Suprapubic skin (tissue), 4 donors: ENCODE results near the gene RUNX1. TPM values are rescaled to one million over a fixed set of nuclear protein-coding genes. Genes with fewer than 3 reads are reported as not detected.

Source experiments
- DNase-seq, 2 donors: peaks; one replicate each; pipeline ENCODE4 v3.0.0-alpha.2; 2019; ENCODE audit warnings: low spot score in 2 of 2
- H3K27ac ChIP-seq: fragments of 200-600 bp; sonication (generic); one replicate; pipeline ENCODE4 v1.5.1; 2019
- H3K27me3 ChIP-seq: fragments of 200-600 bp; sonication (generic); one replicate; pipeline ENCODE4 v1.5.1; 2019
- H3K36me3 ChIP-seq: fragments of 200-600 bp; sonication (generic); one replicate; pipeline ENCODE4 v1.5.1; 2019
- H3K4me1 ChIP-seq: fragments of 200-600 bp; sonication (generic); one replicate; pipeline ENCODE4 v1.5.1; 2019
- H3K4me3 ChIP-seq: fragments of 200-600 bp; sonication (generic); one replicate; pipeline ENCODE4 v1.5.1; 2019; ENCODE audit warnings: mild to moderate bottlenecking
- H3K9me3 ChIP-seq: fragments of 200-600 bp; sonication (generic); one replicate; pipeline ENCODE4 v1.5.1; 2019
- EP300 ChIP-seq: sonication (generic); formaldehyde crosslinking; IDR thresholded peaks from one replicate; pipeline ENCODE4 v1.6.1; 2017; ENCODE audit warnings: antibody characterized with exemption
- POLR2A ChIP-seq, 2 donors: fragments of 450-650 bp; IDR thresholded peaks; one replicate each; pipeline ENCODE4 v1.6.1; 2017; ENCODE audit warnings: antibody characterized with exemption in 2 of 2, mild to moderate bottlenecking in 2 of 2, moderate library complexity in 2 of 2
- POLR2AphosphoS5 ChIP-seq, 3 donors: sonication (generic); formaldehyde crosslinking; IDR thresholded peaks; one replicate each; pipeline ENCODE4 v1.6.1; 2017; ENCODE audit warnings: antibody characterized with exemption in 3 of 3
- WGBS: methylation state at CpG from one replicate; pipeline ENCODE4 v1.1.5; 2018; 5-methylcytosine and 5-hydroxymethylcytosine counted together
- total RNA-seq, 4 donors: library from RNA; depleted of rRNA; stranded (reverse); fragments of >200 nt; gene quantifications; one replicate each; pipeline ENCODE4 v1.1.0, GENCODE V29; 2016
- TF ChIP-seq, protein P1 (sequence below), 2 donors: fragments of 200-600 bp in 1 of 2; fragments of 450-650 bp in 1 of 2; sonication (generic) in 1 of 2; IDR thresholded peaks; one replicate each; pipeline ENCODE4 v1.5.1; 2016 to 2019; ENCODE audit warnings: antibody characterized with exemption in 2 of 2, mild to moderate bottlenecking in 1 of 2, moderate library complexity in 1 of 2

The RUNX1 gene
- total RNA-seq, 4 donors from 2014 or later: 15.4 to 26.7 (median 20.5) TPM

DNA sequence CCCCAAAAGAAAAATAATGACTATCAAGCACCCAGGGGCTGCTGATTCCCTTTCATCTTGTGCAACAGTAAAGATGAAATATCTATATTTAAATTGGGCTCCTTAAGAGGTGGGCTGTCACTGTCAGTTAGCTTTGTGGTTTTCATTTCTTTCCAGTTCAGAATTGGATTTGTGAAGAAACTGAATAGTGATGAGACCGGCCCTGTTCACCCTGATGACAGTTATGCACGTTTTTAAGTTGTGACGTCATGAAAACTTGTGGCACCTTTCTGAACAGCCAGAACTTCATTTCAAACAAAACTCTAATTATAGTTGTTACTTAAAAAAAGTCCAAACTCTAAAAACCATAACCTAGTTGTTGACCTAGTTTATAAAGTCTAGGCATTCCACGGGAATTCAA lies 125.9 kb downstream of the RUNX1 start:
- WGBS: 83% methylated on average over 4 of the region's 4 CpGs
- Histone ChIP-seq H3K4me1 (no peaks in the 10 kb centered on the region), H3K36me3 (no peaks in the 10 kb centered on the region), H3K27me3 (no peaks in the 10 kb centered on the region), H3K27ac (no peak overlapping the region), H3K4me3 (no peak overlapping the region), H3K9me3 (no peaks in the 10 kb centered on the region)
- no peak for DNase-seq
- no peak for TF ChIP-seq POLR2A (IDR thresholded peaks at IDR 0.05)
- TF ChIP-seq, protein P1, sequence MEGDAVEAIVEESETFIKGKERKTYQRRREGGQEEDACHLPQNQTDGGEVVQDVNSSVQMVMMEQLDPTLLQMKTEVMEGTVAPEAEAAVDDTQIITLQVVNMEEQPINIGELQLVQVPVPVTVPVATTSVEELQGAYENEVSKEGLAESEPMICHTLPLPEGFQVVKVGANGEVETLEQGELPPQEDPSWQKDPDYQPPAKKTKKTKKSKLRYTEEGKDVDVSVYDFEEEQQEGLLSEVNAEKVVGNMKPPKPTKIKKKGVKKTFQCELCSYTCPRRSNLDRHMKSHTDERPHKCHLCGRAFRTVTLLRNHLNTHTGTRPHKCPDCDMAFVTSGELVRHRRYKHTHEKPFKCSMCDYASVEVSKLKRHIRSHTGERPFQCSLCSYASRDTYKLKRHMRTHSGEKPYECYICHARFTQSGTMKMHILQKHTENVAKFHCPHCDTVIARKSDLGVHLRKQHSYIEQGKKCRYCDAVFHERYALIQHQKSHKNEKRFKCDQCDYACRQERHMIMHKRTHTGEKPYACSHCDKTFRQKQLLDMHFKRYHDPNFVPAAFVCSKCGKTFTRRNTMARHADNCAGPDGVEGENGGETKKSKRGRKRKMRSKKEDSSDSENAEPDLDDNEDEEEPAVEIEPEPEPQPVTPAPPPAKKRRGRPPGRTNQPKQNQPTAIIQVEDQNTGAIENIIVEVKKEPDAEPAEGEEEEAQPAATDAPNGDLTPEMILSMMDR (IDR thresholded peaks at IDR 0.05): no peak
- no peak for TF ChIP-seq EP300
- TF ChIP-seq POLR2AphosphoS5 (IDR thresholded peaks at IDR 0.05): no peak

DNA sequence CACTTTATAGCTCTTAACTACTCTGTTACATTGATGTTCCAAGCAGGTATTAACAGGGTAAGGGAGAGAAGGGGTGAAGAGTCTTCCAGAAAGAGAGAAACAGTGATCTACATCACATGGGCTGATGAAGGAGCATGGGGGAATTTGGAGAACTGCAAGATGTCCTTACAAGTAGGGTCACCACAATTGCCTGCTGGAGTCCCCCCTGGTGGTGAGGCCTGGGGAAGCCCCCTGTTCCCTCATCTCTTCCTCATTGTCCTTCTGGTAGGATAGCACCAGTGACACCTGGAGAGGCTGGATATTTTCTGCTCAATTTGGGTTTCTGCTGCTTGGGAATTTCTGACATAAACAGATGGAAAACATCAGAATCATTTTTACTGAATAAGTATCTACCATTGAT lies 126.6 kb downstream of the RUNX1 start:
- no peak for DNase-seq
- no peak overlapping the region for H3K27ac ChIP-seq
- H3K9me3 ChIP-seq: no peaks in the 10 kb centered on the region
- H3K36me3 ChIP-seq: no peaks in the 10 kb centered on the region
- no peaks in the 10 kb centered on the region for H3K27me3 ChIP-seq
- H3K4me3 ChIP-seq: no peak overlapping the region
- TF ChIP-seq POLR2AphosphoS5 (IDR thresholded peaks at IDR 0.05) (no peak), POLR2A (IDR thresholded peaks at IDR 0.05) (no peak), EP300 (no peak)
- TF ChIP-seq, protein P1 (IDR thresholded peaks at IDR 0.05): no peak
- H3K4me1 ChIP-seq: no peaks in the 10 kb centered on the region

DNA sequence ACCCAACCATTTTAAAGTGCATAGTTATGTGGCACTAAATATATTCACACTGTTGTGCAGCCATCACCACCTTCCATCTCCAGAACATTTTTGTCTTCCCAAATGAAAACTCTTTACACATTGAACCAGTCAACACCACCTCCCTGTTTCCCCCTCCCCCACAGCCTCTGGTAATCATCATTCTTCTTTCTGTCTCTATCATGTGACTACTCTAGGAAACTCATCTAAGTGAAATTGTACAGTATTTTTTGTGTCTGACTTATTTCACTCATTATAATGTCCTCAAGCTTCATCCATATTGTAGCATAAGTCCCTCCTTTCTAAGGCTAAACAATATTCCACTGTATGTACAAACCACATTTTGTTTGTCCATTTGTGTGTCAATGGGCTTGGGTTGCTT lies 128.0 kb downstream of the RUNX1 start:
- DNase-seq: no peak
- Histone ChIP-seq H3K36me3 (no peaks in the 10 kb centered on the region), H3K4me3 (no peak overlapping the region), H3K4me1 (no peaks in the 10 kb centered on the region), H3K27me3 (no peaks in the 10 kb centered on the region), H3K9me3 (no peaks in the 10 kb centered on the region), H3K27ac (no peak overlapping the region)
- no peak for TF ChIP-seq POLR2A (IDR thresholded peaks at IDR 0.05)
- TF ChIP-seq, protein P1 (IDR thresholded peaks at IDR 0.05): no peak
- TF ChIP-seq EP300: no peak
- no peak for TF ChIP-seq POLR2AphosphoS5 (IDR thresholded peaks at IDR 0.05)

DNA sequence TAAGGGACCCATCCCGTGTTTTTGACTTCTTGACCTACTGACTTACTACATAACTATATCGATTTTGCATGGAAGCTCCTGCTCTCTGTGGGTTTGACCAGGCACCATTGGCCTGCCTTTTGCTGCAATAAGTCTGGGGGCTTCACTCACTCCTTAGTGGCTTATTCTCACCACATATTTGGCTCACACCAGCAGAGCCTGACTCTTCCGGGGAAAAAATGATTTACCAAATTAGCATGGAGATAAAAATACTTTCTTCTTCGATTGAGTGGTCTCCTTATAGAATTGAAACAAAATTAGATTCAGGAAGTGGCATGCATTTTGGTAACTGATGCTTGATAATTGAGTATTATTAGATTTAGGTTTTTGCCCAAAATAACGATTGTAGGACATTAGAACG lies 129.7 kb downstream of the RUNX1 start:
- H3K4me3 ChIP-seq: no peak overlapping the region
- no peak overlapping the region for H3K27ac ChIP-seq
- H3K36me3 ChIP-seq: no peaks in the 10 kb centered on the region
- H3K27me3 ChIP-seq: no peaks in the 10 kb centered on the region
- TF ChIP-seq EP300 (no peak), POLR2A (IDR thresholded peaks at IDR 0.05) (no peak), POLR2AphosphoS5 (IDR thresholded peaks at IDR 0.05) (no peak)
- H3K9me3 ChIP-seq: no peaks in the 10 kb centered on the region
- 65% methylated on average over 6 of the region's 6 CpGs for WGBS
- no peak for DNase-seq
- no peaks in the 10 kb centered on the region for H3K4me1 ChIP-seq

DNA sequence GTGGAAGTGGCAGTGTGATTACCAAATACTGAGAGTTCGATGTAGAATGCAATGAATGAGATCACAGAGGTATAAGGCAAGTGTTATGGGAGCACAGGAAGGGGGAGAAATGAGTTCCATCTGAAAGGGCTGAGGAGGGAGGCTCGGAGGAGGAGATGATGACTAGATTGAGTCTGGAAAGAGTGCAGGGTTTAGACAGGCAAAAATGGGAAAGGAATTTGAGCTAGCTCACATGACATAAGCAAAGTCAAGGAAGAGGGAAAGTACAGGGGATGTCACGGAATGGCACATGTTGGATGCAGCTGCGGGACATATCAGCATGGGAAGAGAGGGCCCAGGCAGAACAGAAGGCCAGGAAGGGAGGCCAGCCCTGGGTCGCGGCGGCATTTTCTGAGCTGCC lies 132.7 kb downstream of the RUNX1 start:
- TF ChIP-seq, protein P1 (IDR thresholded peaks at IDR 0.05): no peak
- TF ChIP-seq POLR2A (IDR thresholded peaks at IDR 0.05) (no peak), POLR2AphosphoS5 (IDR thresholded peaks at IDR 0.05) (no peak), EP300 (no peak)
- Histone ChIP-seq H3K4me3 (no peak overlapping the region), H3K27ac (no peak overlapping the region), H3K9me3 (no peaks in the 10 kb centered on the region), H3K4me1 (peaks cover 3% of the 10 kb centered on the region), H3K36me3 (no peaks in the 10 kb centered on the region), H3K27me3 (no peaks in the 10 kb centered on the region)
- 59% methylated on average over 7 of the region's 7 CpGs for WGBS
- no peak for DNase-seq

DNA sequence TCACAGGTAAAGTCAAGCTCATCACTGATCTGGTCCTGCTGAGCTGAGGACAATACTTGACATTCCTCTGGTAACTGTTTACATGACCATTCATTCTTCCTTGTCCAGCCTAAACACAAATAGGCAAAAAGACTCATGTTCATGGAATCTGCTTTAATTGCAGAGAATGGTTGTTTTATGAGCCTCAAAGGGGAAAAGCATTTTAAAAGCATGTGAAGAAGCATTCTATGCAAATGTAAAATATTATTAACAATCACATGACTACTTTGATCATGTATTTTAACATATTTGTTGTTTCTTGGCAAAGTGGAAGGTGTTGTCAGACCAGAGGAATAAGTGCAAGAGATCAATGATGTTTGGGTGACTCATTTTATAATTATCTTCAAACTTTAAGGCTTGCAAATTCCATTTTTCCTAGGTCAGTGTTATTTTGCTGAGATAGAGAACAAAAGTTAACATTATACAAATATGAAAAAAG lies 133.7 kb downstream of the RUNX1 start:
- no peak overlapping the region for H3K27ac ChIP-seq
- no peaks in the 10 kb centered on the region for H3K36me3 ChIP-seq
- peaks cover 3% of the 10 kb centered on the region for H3K4me1 ChIP-seq
- no peaks in the 10 kb centered on the region for H3K9me3 ChIP-seq
- no peak for TF ChIP-seq EP300
- TF ChIP-seq POLR2A (IDR thresholded peaks at IDR 0.05): no peak
- no peak for TF ChIP-seq POLR2AphosphoS5 (IDR thresholded peaks at IDR 0.05)
- TF ChIP-seq, protein P1 (IDR thresholded peaks at IDR 0.05): no peak
- H3K27me3 ChIP-seq: no peaks in the 10 kb centered on the region
- no peak overlapping the region for H3K4me3 ChIP-seq
- DNase-seq: no peak
